Subcutaneous adipose tissue (tissue), 4 donors: ENCODE data around the gene TBX1. TPM values are rescaled to one million over a fixed set of nuclear protein-coding genes. Genes with fewer than 3 reads are reported as not detected.

ENCODE experiments used
- total RNA-seq, 4 donors: library from RNA; depleted of rRNA; stranded (reverse); fragments of >200 nt; gene quantifications; one replicate each; pipeline ENCODE4 v1.1.0, GENCODE V29; 2016
- TF ChIP-seq, protein P1 (sequence below): fragments of 450-650 bp; IDR thresholded peaks from one replicate; pipeline ENCODE4 v1.5.1; 2016; ENCODE audit warnings: low read depth, mild to moderate bottlenecking, control low read depth, antibody characterized with exemption, moderate library complexity

Gene TBX1
- total RNA-seq, 4 donors from 2014 or later, result 0.51 to 6.2 (median 1.8) TPM

DNA sequence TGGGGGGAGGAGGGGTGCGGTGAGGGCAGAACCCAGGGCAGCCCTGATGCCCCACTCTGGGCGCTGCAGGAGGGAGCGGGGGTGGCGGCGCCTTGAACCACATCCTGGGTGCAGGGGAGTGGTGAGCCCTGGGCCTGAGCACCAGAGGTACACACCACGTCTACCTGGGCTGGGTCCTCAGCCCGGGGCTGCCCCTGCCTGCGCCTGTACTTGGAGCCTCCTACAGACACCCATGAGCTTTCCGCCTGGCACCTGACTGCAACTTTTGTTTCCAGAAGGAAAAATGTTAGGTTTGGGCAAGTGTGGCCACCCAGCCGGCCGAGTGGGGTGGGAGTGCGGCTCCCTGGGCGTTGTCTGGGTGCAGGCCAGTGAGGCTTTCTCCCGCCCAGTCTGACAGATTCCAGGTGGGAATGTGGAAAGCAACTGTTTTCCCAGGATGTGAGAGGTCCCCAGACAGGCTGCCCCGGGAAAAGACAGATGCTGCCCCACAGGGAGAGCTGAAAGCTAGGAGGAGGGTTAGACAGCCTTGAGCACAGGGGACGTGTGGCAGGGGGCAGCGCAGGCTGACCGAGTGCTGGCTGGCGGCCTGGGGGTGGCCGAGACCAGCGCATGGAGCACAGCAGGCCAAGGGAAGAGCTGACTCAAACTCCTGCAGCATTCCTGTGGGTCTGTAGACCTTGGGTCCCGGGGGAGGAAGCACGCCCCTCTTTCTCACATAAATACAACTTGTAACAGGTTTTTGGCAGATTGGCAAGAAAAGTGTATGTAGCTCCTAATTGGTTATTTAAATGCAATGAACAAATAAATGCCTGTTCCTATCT is 50.0 kb downstream of the TBX1 start:
- TF ChIP-seq, protein P1, sequence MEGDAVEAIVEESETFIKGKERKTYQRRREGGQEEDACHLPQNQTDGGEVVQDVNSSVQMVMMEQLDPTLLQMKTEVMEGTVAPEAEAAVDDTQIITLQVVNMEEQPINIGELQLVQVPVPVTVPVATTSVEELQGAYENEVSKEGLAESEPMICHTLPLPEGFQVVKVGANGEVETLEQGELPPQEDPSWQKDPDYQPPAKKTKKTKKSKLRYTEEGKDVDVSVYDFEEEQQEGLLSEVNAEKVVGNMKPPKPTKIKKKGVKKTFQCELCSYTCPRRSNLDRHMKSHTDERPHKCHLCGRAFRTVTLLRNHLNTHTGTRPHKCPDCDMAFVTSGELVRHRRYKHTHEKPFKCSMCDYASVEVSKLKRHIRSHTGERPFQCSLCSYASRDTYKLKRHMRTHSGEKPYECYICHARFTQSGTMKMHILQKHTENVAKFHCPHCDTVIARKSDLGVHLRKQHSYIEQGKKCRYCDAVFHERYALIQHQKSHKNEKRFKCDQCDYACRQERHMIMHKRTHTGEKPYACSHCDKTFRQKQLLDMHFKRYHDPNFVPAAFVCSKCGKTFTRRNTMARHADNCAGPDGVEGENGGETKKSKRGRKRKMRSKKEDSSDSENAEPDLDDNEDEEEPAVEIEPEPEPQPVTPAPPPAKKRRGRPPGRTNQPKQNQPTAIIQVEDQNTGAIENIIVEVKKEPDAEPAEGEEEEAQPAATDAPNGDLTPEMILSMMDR, result no peak

DNA sequence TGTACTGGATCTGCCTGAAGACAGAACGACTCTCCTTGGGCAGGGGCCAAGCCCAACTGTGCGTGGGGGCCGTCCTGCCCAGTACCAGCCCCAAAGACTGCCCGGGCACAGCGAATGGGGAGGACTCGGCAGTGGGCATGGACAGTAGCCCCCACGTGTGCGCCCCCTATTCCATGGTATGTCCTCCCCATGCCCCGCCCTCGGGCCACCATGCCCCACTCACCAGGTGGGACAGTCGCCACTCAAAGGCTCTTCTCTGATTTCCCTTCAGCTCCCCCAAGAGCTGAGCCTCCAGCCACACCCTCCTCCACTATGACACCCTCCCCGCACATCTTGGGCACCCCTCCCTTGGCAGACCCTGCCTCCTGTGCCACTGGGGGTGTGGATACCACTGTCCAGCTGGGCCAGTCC is 50.6 kb downstream of the TBX1 start:
- TF ChIP-seq, protein P1, result no peak

DNA sequence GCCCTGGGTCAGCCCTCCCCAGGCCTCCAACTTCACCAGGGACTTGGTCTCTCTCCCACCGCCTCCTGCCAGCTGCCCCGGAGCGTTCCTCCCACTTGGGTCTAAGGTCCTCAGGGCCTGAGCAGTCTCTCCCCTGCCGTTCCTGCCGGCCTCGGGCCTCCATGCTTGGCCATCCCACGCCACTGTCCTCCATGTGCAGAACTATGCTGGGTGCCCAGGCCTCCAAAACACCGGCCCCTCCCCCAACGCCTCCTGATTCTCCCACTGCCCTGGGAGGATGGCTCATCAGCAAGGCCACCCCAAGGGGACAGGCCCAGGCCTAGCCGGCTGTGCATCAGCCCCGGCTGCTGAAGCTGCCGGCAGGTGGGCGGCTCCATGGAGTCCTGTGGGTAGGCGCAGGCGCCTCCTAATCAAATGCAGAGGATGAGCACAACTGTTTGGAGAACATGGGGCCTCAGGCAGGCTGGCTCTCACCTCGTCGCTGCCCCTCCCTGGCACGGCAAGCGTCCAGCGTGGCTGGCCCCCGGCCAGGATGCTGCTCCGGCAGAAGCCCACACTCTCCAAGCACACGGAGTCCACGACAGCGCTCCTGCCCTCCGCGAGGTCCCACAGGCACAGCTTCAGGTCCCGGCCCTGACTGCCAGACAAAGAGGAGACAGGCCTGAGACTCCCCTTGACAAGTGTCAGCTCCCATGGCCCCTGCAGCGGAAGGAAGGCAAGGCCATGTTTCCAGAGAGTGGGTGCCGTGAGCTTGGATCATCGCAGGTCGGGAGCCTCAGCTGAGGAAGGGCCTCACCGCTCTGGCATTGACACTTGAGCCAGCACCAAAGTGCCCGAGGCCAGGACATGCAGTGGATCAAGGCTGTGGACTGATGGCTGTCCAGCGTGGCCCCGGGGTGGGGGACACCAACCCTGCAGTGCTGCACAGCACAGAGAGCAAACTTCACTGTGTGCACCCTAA is 51.5 kb downstream of the TBX1 start:
- TF ChIP-seq, protein P1, result no peak

DNA sequence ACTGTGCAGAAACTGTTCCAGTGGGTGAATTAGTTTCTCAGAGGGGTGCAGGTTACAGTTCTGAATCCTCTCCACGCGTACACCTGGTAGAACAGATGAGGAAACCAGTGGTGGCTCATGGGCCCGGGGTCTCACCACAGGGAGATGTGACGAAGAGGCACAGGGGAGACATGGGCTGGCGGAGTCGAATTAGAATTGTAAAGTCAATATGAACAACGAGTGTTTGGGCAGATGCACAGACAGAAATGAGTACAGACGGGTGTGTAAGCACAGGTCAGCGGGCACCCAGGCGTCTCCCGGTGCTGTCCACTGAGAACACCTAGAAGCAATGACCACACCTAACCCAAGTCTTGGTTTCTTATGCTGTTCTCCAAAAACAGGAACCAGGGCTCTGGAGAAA is 52.3 kb downstream of the TBX1 start:
- TF ChIP-seq, protein P1, result no peak

DNA sequence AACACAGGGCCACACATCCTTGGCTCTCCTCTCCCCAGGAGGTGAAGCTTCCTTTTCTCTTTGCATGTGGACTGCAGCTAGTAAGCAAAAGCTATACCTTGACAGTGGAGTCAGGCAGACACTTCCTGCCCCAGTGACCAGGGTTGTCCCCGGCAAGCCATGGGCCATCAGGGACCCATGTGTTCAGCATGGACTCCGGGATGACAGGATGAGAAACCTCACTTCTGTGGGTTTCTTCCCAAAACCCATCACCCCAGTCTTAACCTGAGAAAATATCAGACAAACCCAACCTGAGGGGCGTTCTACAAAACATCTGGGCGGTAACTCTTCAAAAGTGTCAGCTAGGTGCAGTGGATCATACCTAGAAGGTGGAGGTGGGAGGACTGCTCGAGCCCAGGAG is 53.9 kb downstream of the TBX1 start:
- TF ChIP-seq, protein P1, result no peak

DNA sequence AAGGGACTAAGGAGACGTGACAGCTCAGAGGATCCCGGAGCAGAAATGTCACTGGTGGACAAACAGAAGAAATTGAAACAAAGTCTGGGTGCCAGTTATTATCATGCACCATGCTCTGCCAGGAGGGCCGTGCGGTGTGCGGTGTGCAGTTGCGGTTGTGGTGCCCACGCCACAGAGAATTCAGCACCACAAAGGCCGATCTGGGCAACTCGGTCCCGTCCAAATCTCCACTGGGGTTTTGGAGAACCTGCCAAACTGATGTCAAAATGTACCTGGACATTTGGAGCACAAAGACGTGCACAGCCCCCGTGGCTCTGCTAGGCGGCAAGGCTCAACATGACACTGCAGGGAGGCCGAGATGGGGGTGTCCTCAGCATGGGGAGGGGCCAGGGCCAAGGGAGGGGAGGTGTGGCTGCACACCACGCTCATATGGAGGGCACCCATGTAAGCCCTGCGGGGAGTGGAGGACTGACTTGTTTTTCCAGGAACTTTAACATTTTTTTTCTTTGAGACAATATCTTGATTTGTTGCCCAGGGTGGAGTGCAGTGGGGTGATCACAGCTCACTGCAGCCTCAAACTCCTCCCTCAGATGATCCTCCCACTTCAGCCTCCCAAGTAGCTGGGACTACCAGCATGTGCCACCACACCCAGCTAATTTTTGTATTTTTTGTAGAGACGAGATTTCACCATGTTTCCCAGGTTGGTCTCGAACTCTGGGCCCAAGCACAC is 54.7 kb downstream of the TBX1 start:
- TF ChIP-seq, protein P1, result no peak
